AG09319 (cell line): ENCODE measurements around the gene SASH1.
A peak's percentile ranks its signal among the peaks of the same experiment; 100 is the strongest.

Source experiments
- DNase-seq: peaks from one replicate; pipeline ENCODE4 v3.0.0-alpha.2; 2010; ENCODE audit warnings: low read depth; ENCODE audit errors: extremely low read depth
- TF ChIP-seq, protein P1 (sequence below): IDR thresholded peaks from 2 replicates; pipeline ENCODE4 v1.5.1; 2011; ENCODE audit warnings: low read depth, mild to moderate bottlenecking, inconsistent platforms, low read length, moderate library complexity

Gene SASH1

DNA sequence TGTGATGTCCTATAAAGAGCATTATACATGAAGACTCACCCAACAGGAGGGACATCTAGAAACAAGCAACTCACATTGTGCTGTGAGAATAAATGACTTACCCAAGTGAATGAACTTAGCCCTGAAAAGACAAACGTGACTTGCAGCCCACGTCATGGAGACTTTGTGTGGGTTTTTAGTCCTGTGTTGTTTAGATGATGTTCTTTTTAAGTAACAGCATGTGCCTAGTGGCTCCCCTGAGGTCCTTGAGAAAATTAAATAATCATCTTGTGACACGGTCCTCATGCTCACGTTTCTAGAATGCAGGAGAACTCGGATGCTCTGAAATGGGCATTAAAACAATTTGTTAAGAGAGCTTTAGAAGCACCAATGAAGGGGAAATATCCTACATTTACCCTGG is 165.1 kb downstream of the SASH1 start:
- TF ChIP-seq, protein P1, sequence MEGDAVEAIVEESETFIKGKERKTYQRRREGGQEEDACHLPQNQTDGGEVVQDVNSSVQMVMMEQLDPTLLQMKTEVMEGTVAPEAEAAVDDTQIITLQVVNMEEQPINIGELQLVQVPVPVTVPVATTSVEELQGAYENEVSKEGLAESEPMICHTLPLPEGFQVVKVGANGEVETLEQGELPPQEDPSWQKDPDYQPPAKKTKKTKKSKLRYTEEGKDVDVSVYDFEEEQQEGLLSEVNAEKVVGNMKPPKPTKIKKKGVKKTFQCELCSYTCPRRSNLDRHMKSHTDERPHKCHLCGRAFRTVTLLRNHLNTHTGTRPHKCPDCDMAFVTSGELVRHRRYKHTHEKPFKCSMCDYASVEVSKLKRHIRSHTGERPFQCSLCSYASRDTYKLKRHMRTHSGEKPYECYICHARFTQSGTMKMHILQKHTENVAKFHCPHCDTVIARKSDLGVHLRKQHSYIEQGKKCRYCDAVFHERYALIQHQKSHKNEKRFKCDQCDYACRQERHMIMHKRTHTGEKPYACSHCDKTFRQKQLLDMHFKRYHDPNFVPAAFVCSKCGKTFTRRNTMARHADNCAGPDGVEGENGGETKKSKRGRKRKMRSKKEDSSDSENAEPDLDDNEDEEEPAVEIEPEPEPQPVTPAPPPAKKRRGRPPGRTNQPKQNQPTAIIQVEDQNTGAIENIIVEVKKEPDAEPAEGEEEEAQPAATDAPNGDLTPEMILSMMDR, result no peak
- no peak for DNase-seq

DNA sequence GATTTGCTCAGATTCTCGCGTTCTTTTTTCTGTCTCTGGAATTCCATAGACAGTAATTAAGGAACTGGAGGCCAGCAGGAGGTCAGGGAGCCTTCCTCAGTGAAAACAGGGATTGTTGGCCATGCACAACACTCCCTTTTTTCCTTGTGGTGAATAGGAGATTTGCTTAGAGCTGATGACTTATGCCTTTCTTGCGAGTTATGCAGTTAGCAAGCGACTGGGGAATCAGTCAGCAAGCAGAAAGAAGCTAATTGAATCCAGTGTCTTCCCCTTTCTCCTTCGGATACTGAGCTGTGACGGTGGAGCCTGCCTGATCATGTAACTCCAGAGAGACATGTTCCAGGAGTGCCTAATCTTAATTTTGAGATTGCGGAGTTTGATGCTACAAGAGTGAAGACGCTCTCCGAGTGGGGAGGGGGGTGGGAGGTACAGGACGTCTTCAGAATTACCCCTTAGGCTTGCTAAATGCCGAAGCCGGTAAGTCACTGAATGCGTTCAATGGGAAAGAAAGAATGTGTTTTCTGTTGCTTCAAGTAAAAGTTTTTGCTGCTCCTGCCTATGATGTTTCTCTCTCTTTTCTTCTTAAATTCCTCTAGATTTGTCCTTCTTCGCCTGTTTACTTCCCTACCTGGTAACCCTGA is 165.9 kb downstream of the SASH1 start:
- TF ChIP-seq, protein P1, result peak; percentile 2

DNA sequence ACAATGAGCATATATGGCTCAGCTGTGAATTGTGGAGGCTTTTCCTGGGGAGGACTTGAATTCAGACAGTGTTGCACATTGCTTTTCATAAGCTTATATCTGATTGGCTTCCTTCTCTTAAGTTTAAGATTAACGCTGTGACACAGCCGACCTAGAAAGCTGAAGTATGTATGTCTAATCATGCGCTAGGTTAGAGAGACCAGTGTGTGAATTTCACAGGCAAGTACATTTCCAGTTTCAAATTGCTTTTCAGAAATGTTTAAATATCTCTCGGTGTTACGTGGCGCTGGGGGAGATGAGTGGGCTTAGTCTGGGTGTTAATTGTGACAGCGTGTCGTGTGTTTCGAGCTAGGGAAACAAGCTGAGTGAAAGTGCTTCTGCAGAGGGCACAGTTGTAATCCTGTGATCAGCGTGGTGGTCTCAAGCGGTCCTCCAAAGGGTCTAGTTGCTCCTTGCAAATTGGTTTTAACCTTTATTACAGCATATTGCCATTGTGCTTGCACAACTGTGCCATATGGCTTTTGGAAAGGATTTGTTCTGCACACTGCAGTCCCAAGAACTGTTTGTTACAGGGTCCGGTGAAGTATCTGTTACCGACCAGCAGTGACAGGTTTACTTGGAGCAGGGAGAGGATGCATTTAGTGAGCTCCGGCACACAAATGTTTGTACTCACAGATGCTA is 166.6 kb downstream of the SASH1 start:
- no peak for DNase-seq
- TF ChIP-seq, protein P1, result no peak

More for the DNA sequence above, 165.9 kb downstream of the SASH1 start:
- DNase-seq, result peak; percentile 59

DNA sequence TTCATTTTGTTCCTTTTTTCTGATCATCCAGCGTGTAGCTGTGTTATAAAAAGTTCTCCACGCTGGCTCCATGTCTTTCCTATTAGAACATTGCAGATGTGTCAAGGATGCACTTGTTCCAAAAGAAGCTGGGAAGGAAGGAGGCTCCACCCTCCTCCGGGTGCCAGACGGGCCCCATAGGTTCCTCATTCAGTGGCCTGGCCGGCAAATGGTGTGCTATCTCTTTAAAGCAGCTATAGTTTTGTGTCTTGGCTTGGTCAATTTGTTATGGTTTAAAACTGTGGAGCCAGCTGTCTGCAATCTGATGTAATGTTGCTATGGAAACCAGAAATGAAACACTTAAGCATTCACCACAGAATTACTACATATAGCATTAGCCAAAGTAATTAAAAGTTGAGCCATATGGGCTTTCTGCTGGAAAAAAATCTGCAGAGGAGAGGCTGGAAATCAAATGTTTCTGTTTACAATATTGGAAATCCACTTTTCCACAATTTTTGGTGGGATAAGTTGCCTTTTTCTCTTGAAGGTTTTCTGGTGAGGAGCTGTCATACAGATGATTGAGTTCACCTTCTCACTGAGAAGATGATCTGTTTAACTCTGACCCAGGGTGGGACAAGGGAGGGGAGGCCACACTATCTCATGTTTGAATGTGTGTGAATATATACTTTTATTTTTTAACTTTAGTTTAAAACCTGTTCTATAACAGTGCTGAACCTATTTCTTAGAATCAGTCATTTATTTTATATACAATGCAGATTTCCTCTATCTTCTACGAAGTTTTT is 167.4 kb downstream of the SASH1 start:
- TF ChIP-seq, protein P1, result no peak
- peak; percentile 98 for DNase-seq

DNA sequence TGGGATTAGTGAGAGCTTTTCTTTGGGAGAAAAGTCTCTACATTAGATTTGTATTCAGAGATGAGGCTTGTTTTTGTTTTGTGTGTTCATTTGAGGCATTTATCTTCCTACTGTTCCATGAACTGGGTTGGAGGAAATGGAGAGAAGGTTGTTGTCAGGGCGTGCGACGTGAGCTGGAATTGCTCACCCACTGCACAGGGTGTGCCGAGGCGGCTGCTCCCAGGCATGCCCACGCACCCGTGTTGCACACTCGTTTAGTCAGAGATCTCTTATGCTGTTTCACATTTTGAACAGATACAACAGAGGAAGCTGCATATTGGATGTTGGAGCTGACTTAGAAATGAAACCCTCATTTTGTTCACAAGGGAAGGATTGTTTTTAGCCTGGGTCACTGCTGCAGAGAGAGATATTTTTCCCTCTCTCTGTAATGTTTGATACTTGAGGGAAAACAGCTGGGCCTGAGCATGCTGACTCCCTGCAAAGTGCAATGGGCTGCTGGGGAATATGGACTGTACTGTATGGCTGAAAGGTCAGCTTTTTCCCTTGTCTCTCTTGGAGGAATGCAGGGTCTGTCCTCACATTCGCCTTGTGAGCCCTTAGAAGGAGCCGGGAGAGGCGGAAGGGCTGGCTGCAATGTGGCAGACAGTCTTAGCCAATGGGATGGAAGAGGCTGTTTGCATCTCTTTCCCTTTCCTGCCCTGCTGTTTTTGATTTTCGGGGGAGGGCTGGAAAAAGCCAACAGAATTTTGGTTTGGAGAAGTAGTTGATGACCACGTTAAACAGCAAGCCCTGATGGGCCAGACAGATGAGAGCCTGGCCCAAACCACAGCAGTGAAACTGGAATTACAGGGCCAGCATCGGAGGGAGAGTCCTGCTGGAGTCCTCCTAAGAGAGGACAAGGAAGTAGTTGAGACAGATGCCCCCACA is 170.8 kb downstream of the SASH1 start:
- TF ChIP-seq, protein P1, result no peak
- DNase-seq, result peak; percentile 84

DNA sequence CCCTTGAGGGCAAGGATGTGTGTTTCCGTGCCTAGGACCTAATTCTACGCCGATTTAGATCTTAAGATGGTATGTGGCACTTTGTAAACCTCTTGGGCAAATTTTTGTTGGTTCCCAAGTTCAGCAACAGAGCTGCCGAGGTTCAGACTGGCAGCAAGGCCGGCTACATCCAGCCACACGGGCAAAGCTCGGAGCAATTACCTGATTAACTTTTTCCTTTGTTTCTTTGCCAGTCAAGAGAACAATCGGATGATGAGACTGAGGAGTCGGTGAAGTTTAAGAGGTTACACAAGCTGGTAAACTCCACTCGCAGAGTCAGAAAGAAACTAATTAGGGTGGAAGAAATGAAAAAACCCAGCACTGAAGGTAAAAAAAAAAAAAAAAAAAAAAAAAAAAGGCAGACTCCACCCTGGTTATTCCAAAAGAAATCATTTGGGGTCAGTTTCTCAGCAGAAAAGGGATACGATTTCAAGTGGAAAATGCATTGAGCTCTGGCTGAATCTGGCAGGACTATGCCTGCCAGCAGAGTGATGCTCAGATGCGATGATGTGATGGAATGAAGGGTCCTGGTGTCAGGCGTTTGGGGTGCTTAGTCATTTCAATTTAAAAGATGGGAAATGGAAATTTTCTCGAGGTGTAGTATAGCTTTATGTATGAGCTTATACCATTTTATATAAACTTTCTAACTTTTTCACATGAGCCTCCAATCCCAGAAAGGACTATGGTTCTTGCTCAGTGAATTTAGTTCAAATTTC is 171.6 kb downstream of the SASH1 start:
- DNase-seq, result no peak
- TF ChIP-seq, protein P1, result no peak
